A549 (cell line): ENCODE measurements around the gene GGPS1.

Experiments used
- RAD21 ChIP-seq, 2 experiments: fragments of >200 bp in 1 of 2; sonication (Bioruptor Twin) in 1 of 2; formaldehyde crosslinking in 1 of 2; IDR thresholded peaks in 1 of 2; conservative IDR thresholded peaks in 1 of 2; 2 replicates in 1 of 2; 3 replicates in 1 of 2; pipeline ENCODE4 v1.6.1; 2012 to 2018; ENCODE audit warnings: inconsistent platforms in 1 of 2
- RFX5 ChIP-seq: fragments of 450-650 bp; IDR thresholded peaks from 2 replicates; pipeline ENCODE4 v1.7.1; 2014; ENCODE audit warnings: antibody characterized with exemption, mild to moderate bottlenecking, moderate library complexity
- TF ChIP-seq, protein P1 (sequence below): fragments of >200 bp; sonication (Bioruptor Twin); formaldehyde crosslinking; IDR thresholded peaks from 3 replicates; pipeline ENCODE4 v1.5.1; 2016

- TF ChIP-seq RAD21 (conservative IDR thresholded peaks at IDR 0.05 in 1 of 2, IDR thresholded peaks at IDR 0.05 in 1 of 2) (no peak), RFX5 (no peak)
- TF ChIP-seq, protein P1, sequence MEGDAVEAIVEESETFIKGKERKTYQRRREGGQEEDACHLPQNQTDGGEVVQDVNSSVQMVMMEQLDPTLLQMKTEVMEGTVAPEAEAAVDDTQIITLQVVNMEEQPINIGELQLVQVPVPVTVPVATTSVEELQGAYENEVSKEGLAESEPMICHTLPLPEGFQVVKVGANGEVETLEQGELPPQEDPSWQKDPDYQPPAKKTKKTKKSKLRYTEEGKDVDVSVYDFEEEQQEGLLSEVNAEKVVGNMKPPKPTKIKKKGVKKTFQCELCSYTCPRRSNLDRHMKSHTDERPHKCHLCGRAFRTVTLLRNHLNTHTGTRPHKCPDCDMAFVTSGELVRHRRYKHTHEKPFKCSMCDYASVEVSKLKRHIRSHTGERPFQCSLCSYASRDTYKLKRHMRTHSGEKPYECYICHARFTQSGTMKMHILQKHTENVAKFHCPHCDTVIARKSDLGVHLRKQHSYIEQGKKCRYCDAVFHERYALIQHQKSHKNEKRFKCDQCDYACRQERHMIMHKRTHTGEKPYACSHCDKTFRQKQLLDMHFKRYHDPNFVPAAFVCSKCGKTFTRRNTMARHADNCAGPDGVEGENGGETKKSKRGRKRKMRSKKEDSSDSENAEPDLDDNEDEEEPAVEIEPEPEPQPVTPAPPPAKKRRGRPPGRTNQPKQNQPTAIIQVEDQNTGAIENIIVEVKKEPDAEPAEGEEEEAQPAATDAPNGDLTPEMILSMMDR = no peak
Measured at GRCh38 chr1:235342039-235342438, 13.7 kb downstream of the GGPS1 start.
